ENCODE measurements around the gene OPA1. TPM values are rescaled to one million over a fixed set of nuclear protein-coding genes. Genes with fewer than 3 reads are reported as not detected.

OPA1 gene
- total RNA-seq, 1 experiment from 2014 or later = 72.0 TPM

GRCh38 chr3:193620650-193621049 lies 27.6 kb downstream of the OPA1 start:
- no TSS peak for BruUV-seq (replicated peaks)
- intact Hi-C loops (cut with micrococcal nuclease) = no loop called here

More at GRCh38 chr3:193620650-193621049, 27.6 kb downstream of the OPA1 start:
- Histone ChIP-seq H2AFZ (ENCODE audit: low read depth, low read length, poor library complexity, severe bottlenecking) (no peak overlapping the region), H3K9me3 (ENCODE audit: control insufficient read depth in 1 of 2, insufficient read depth in 1 of 2, low read depth in 1 of 2, low read length in 2 of 2) (no peaks in the 10 kb centered on the region), H3K9me2 (ENCODE audit: insufficient read depth) (no peaks in the 10 kb centered on the region), H3K9ac (ENCODE audit: low read length) (no peak overlapping the region), H3K27me3 (ENCODE audit: insufficient read depth, low read length) (no peaks in the 10 kb centered on the region), H4K20me1 (ENCODE audit: insufficient read depth) (no peaks in the 10 kb centered on the region), H3K27ac (ENCODE audit: low read depth, low read length) (no peak overlapping the region), H3K4me2 (ENCODE audit: low read length) (no peak overlapping the region), H3K79me2 (ENCODE audit: insufficient read depth, low read length) (peaks cover 36% of the 10 kb centered on the region), H3K4me3 (replicated peaks in 1 of 2; ENCODE audit: low read depth in 1 of 2, low read length in 2 of 2) (no peak overlapping the region), H3K4me1 (ENCODE audit: control insufficient read depth in 1 of 2, insufficient read depth in 2 of 2, low read length in 2 of 2) (no peaks in the 10 kb centered on the region), H3K36me3 (ENCODE audit: control insufficient read depth in 1 of 2, insufficient read depth in 2 of 2, low read length in 2 of 2) (peaks cover 16 to 22% of the 10 kb centered on the region in 2 experiments)
- CTCF ChIA-PET = no interaction called here
- DNase-seq (ENCODE audit: low read depth, low spot score) (no peak), ATAC-seq (no peak)
- POLR2A ChIA-PET = no interaction called here
- RAD21 ChIA-PET (ENCODE audit: low non-redundant PET in 1 of 2, low total read pairs in 2 of 2, uncharacterized antibody in 2 of 2, unreplicated experiment in 2 of 2) = no interaction called here
- TF ChIP-seq CBX3 (IDR thresholded peaks at IDR 0.05; ENCODE audit: low read depth) (no peak), EZH2 (IDR thresholded peaks at IDR 0.05) (no peak), POLR2AphosphoS5 (IDR thresholded peaks at IDR 0.05; ENCODE audit: low read depth, low read length) (no peak), YY1 (IDR thresholded peaks at IDR 0.05; ENCODE audit: extremely low read depth, insufficient replicate concordance, low read depth, low read length) (no peak), RAD21 (IDR thresholded peaks at IDR 0.05; ENCODE audit: low read depth) (no peak), EZH2phosphoT487 (IDR thresholded peaks at IDR 0.05; ENCODE audit: borderline replicate concordance) (no peak), TCF7L2 (IDR thresholded peaks at IDR 0.05; ENCODE audit: borderline replicate concordance, extremely low read depth, insufficient read depth, insufficient read length) (no peak), MAX (IDR thresholded peaks at IDR 0.05) (no peak), POLR2A (IDR thresholded peaks at IDR 0.05; ENCODE audit: borderline replicate concordance, extremely low read depth, insufficient read depth, insufficient read length) (no peak), ZBTB33 (IDR thresholded peaks at IDR 0.05; ENCODE audit: extremely low read depth, insufficient replicate concordance, low read length) (no peak), EGR1 (IDR thresholded peaks at IDR 0.05; ENCODE audit: low read depth) (no peak)

Data from HCT116 (cell line).